IMR-90 (cell line): Measurements from ENCODE around the gene GALNT9.

Experiments
- CEBPB ChIP-seq: IDR thresholded peaks from 2 replicates; pipeline ENCODE4 v1.6.1; 2012; ENCODE audit warnings: low read depth, low read length, improper control_type of control experiment
- CTCF ChIP-seq: conservative IDR thresholded peaks from 2 replicates; pipeline ENCODE4 v1.5.1; 2012; ENCODE audit warnings: mild to moderate bottlenecking, low read depth, low read length, improper control_type of control experiment
- NFE2L2 ChIP-seq: fragments of 150-350 bp; IDR thresholded peaks from 2 replicates; pipeline ENCODE4 v1.6.1; 2016; ENCODE audit warnings: low read depth, mild to moderate bottlenecking, low read length
- POLR2A ChIP-seq: IDR thresholded peaks from 2 replicates; pipeline ENCODE4 v1.6.1; 2012; ENCODE audit warnings: mild to moderate bottlenecking, low read depth, low read length

GRCh38 chr12:132153501-132154340, 175.7 kb downstream of the GALNT9 start:
- TF ChIP-seq POLR2A (0 out of 2 replicates have a peak, but pooled peaks have one; percentile 37), NFE2L2 (no peak), CTCF (peak; percentile 93), CEBPB (no peak)
